ENCODE measurements around the gene NLRP7. TPM values are rescaled to one million over a fixed set of nuclear protein-coding genes. Genes with fewer than 3 reads are reported as not detected.
"Not testable (repeated sequence)": the region's sequence is repeated elsewhere in the genome, so short reads cannot be mapped to it uniquely, and the experiment has no call there.

NLRP7 gene
- total RNA-seq, 2 experiments from 2014 or later: 0.69 to 8.8 TPM

- CTCF ChIA-PET (ENCODE audit: unreplicated experiment): no interaction called here
- TF ChIP-seq EZH2phosphoT487 (IDR thresholded peaks at IDR 0.05; ENCODE audit: borderline replicate concordance, low read depth, low read length) (no peak), CTCF (conservative IDR thresholded peaks at IDR 0.05; ENCODE audit: low read length) (no peak)
- DNase-seq (ENCODE audit: low spot score): no peak
- Histone ChIP-seq H4K20me1 (ENCODE audit: insufficient read depth, low read length) (no peaks in the 10 kb centered on the region), H3K27ac (ENCODE audit: low read depth, low read length, poor library complexity, severe bottlenecking) (no peak overlapping the region), H3K36me3 (ENCODE audit: insufficient read depth, low read length) (no peaks in the 10 kb centered on the region), H3K79me2 (ENCODE audit: insufficient read depth, low read depth, low read length) (no peaks in the 10 kb centered on the region), H3K4me2 (ENCODE audit: low read length) (no peak overlapping the region), H2AFZ (ENCODE audit: low read length) (no peak overlapping the region), H3K4me1 (ENCODE audit: insufficient read depth, low read length, poor library complexity, severe bottlenecking) (no peaks in the 10 kb centered on the region), H3K9me3 (ENCODE audit: low read length) (no peaks in the 10 kb centered on the region), H3K9me2 (ENCODE audit: insufficient read depth, low read length) (no peaks in the 10 kb centered on the region), H3K4me3 (ENCODE audit: low read depth, low read length, poor library complexity, severe bottlenecking) (no peak overlapping the region)
- POLR2A ChIA-PET: no interaction called here
- BruUV-seq (replicated peaks): no TSS peak
- intact Hi-C loops (cut with micrococcal nuclease; ENCODE audit: unreplicated experiment): no loop called here
Observed at GRCh38 chr19:54903303-54903702, 44.0 kb downstream of the NLRP7 start.

- intact Hi-C loops (cut with micrococcal nuclease; ENCODE audit: unreplicated experiment): no loop called here
- no peak for DNase-seq (ENCODE audit: low spot score)
- H3K9me2 ChIP-seq (ENCODE audit: insufficient read depth, low read length): no peaks in the 10 kb centered on the region
- no peaks in the 10 kb centered on the region for H3K36me3 ChIP-seq (ENCODE audit: insufficient read depth, low read length)
- ChIA-PET CTCF (ENCODE audit: unreplicated experiment) (no interaction called here), POLR2A (no interaction called here)
- no peak overlapping the region for H2AFZ ChIP-seq (ENCODE audit: low read length)
- no TSS peak for BruUV-seq (replicated peaks)
- no peaks in the 10 kb centered on the region for H3K9me3 ChIP-seq (ENCODE audit: low read length)
- no peak overlapping the region for H3K4me3 ChIP-seq (ENCODE audit: low read depth, low read length, poor library complexity, severe bottlenecking)
- H4K20me1 ChIP-seq (ENCODE audit: insufficient read depth, low read length): no peaks in the 10 kb centered on the region
- no peak overlapping the region for H3K4me2 ChIP-seq (ENCODE audit: low read length)
- TF ChIP-seq EZH2phosphoT487 (IDR thresholded peaks at IDR 0.05; ENCODE audit: borderline replicate concordance, low read depth, low read length): no peak
- 0 out of 2 replicates have a peak, but pooled peaks have one; percentile 15 for TF ChIP-seq CTCF (conservative IDR thresholded peaks at IDR 0.05; ENCODE audit: low read length)
- no peaks in the 10 kb centered on the region for H3K79me2 ChIP-seq (ENCODE audit: insufficient read depth, low read depth, low read length)
- no peak overlapping the region for H3K27ac ChIP-seq (ENCODE audit: low read depth, low read length, poor library complexity, severe bottlenecking)
- no peaks in the 10 kb centered on the region for H3K4me1 ChIP-seq (ENCODE audit: insufficient read depth, low read length, poor library complexity, severe bottlenecking)
Observed at GRCh38 chr19:54902061-54902460, 45.3 kb downstream of the NLRP7 start.

GRCh38 chr19:54901153-54901552 lies 46.2 kb downstream of the NLRP7 start:
- BruUV-seq (replicated peaks); CTCF ChIA-PET (ENCODE audit: unreplicated experiment); H3K79me2 ChIP-seq (ENCODE audit: insufficient read depth, low read depth, low read length); DNase-seq (ENCODE audit: low spot score); H3K4me2 ChIP-seq (ENCODE audit: low read length); H2AFZ ChIP-seq (ENCODE audit: low read length); H3K36me3 ChIP-seq (ENCODE audit: insufficient read depth, low read length); H3K9me2 ChIP-seq (ENCODE audit: insufficient read depth, low read length); H4K20me1 ChIP-seq (ENCODE audit: insufficient read depth, low read length); H3K4me3 ChIP-seq (ENCODE audit: low read depth, low read length, poor library complexity, severe bottlenecking); H3K9me3 ChIP-seq (ENCODE audit: low read length); H3K27ac ChIP-seq (ENCODE audit: low read depth, low read length, poor library complexity, severe bottlenecking); H3K4me1 ChIP-seq (ENCODE audit: insufficient read depth, low read length, poor library complexity, severe bottlenecking); intact Hi-C loops (cut with micrococcal nuclease; ENCODE audit: unreplicated experiment): not testable (repeated sequence)
- POLR2A ChIA-PET: interaction anchor here (0.6 kb wide), 1 partner anchor 267 kb away, joined by 4 read pairs; no protein-coding TSS in a partner anchor

- H3K4me3 ChIP-seq (ENCODE audit: low read depth, low read length, poor library complexity, severe bottlenecking); H3K27ac ChIP-seq (ENCODE audit: low read depth, low read length, poor library complexity, severe bottlenecking); CTCF ChIA-PET (ENCODE audit: unreplicated experiment); BruUV-seq (replicated peaks); H3K9me2 ChIP-seq (ENCODE audit: insufficient read depth, low read length); H3K79me2 ChIP-seq (ENCODE audit: insufficient read depth, low read depth, low read length); H4K20me1 ChIP-seq (ENCODE audit: insufficient read depth, low read length); DNase-seq (ENCODE audit: low spot score); H3K4me1 ChIP-seq (ENCODE audit: insufficient read depth, low read length, poor library complexity, severe bottlenecking); H3K9me3 ChIP-seq (ENCODE audit: low read length); intact Hi-C loops (cut with micrococcal nuclease; ENCODE audit: unreplicated experiment); H2AFZ ChIP-seq (ENCODE audit: low read length); H3K4me2 ChIP-seq (ENCODE audit: low read length); H3K36me3 ChIP-seq (ENCODE audit: insufficient read depth, low read length); POLR2A ChIA-PET: not testable (repeated sequence)
Observed at GRCh38 chr19:54899646-54900045, 47.7 kb downstream of the NLRP7 start.

- H3K4me2 ChIP-seq (ENCODE audit: low read length); intact Hi-C loops (cut with micrococcal nuclease; ENCODE audit: unreplicated experiment); BruUV-seq (replicated peaks); DNase-seq (ENCODE audit: low spot score); H3K36me3 ChIP-seq (ENCODE audit: insufficient read depth, low read length); POLR2A ChIA-PET; H3K4me3 ChIP-seq (ENCODE audit: low read depth, low read length, poor library complexity, severe bottlenecking); H3K9me2 ChIP-seq (ENCODE audit: insufficient read depth, low read length); H2AFZ ChIP-seq (ENCODE audit: low read length); H3K9me3 ChIP-seq (ENCODE audit: low read length); CTCF ChIA-PET (ENCODE audit: unreplicated experiment); H4K20me1 ChIP-seq (ENCODE audit: insufficient read depth, low read length); H3K79me2 ChIP-seq (ENCODE audit: insufficient read depth, low read depth, low read length); H3K4me1 ChIP-seq (ENCODE audit: insufficient read depth, low read length, poor library complexity, severe bottlenecking); H3K27ac ChIP-seq (ENCODE audit: low read depth, low read length, poor library complexity, severe bottlenecking): not testable (repeated sequence)
Observed at GRCh38 chr19:54898685-54899084, 48.6 kb downstream of the NLRP7 start.
